SK-N-SH (cell line): ENCODE measurements around the gene ALDH16A1. TPM values are rescaled to one million over a fixed set of nuclear protein-coding genes. Genes with fewer than 3 reads are reported as not detected.

Experiments
- CTCF ChIA-PET: fragments of 300-600, 350-600 bp; formaldehyde crosslinking; extraction: SDS; loops from one replicate; lab custom pipeline; 2021; lab: Yijun Ruan, JAX
- POLR2A ChIA-PET: fragments of 350-600 bp; sonication (Branson Sonifier 250); formaldehyde crosslinking; extraction: SDS; loops from one replicate; lab custom pipeline; 2020; ENCODE audit warnings: antibody characterized with exemption, inconsistent platforms; lab: Yijun Ruan, JAX
- DNase-seq: peaks from one replicate; pipeline ENCODE4 v3.0.0; 2012
- H2AFZ ChIP-seq: fragments of 200-600 bp; sonication (generic); 2 replicates; pipeline ENCODE4 v1.8.1; 2016; ENCODE audit warnings: antibody characterized with exemption, mild to moderate bottlenecking, low read depth
- H3F3A ChIP-seq: fragments of 200-600 bp; sonication (generic); replicated peaks from 2 replicates; pipeline ENCODE3; 2016; ENCODE audit warnings: antibody characterized with exemption, mild to moderate bottlenecking; ENCODE audit not compliant: insufficient read depth
- H3K27ac ChIP-seq, 2 experiments: fragments of 200-500 bp in 1 of 2; fragments of 200-600 bp in 1 of 2; sonication (Bioruptor generic) in 1 of 2; sonication (generic), shearing (Covaris generic) in 1 of 2; 2 replicates each; pipeline versions ENCODE4 v1.5.1 to v1.6.1; 2014 to 2016; ENCODE audit warnings: low read depth in 2 of 2, inconsistent platforms in 1 of 2, low read length in 1 of 2, mild to moderate bottlenecking in 1 of 2, mixed read lengths in 1 of 2
- H3K27me3 ChIP-seq: fragments of 200-600 bp; sonication (generic), shearing (Covaris generic); 2 replicates; pipeline ENCODE4 v1.6.1; 2016; ENCODE audit warnings: mixed run types; ENCODE audit not compliant: insufficient read depth
- H3K36me3 ChIP-seq, 2 experiments: fragments of 200-500 bp in 1 of 2; fragments of 200-600 bp in 1 of 2; sonication (Bioruptor generic) in 1 of 2; sonication (generic) in 1 of 2; replicated peaks in 1 of 2; 2 replicates each; pipeline versions ENCODE3 to v1.5.1; 2014 to 2016; ENCODE audit warnings: low read length in 1 of 2, mild to moderate bottlenecking in 1 of 2; ENCODE audit not compliant: insufficient read depth in 2 of 2, control insufficient read depth in 1 of 2
- H3K4me1 ChIP-seq, 2 experiments: fragments of 200-500 bp in 1 of 2; fragments of 200-600 bp in 1 of 2; sonication (Bioruptor generic) in 1 of 2; sonication (generic), shearing (Covaris generic) in 1 of 2; 2 replicates each; pipeline versions ENCODE4 v1.5.1 to v1.6.1; 2014 to 2016; ENCODE audit warnings: low read depth in 1 of 2, low read length in 1 of 2, mixed run types in 1 of 2; ENCODE audit not compliant: insufficient read depth in 2 of 2, control insufficient read depth in 1 of 2
- H3K4me2 ChIP-seq: fragments of 200-600 bp; sonication (generic), shearing (Covaris generic); 2 replicates; pipeline ENCODE4 v1.6.1; 2017; ENCODE audit warnings: mixed run types
- H3K4me3 ChIP-seq, 2 experiments: fragments of 200-500 bp in 1 of 2; fragments of 200-600 bp in 1 of 2; sonication (Bioruptor generic) in 1 of 2; sonication (generic), shearing (Covaris generic) in 1 of 2; 2 replicates each; pipeline versions ENCODE4 v1.5.1 to v1.8.1; 2014 to 2016; ENCODE audit warnings: low read depth in 2 of 2, inconsistent platforms in 1 of 2, low read length in 1 of 2, mild to moderate bottlenecking in 1 of 2, mixed read lengths in 1 of 2, moderate library complexity in 1 of 2
- H3K79me2 ChIP-seq: fragments of 200-600 bp; sonication (generic); 2 replicates; pipeline ENCODE4 v1.8.1; 2017; ENCODE audit warnings: mild to moderate bottlenecking; ENCODE audit not compliant: insufficient read depth
- H3K9ac ChIP-seq: fragments of 200-600 bp; sonication (generic); 2 replicates; pipeline ENCODE4 v1.6.1; 2017; ENCODE audit warnings: mixed run types
- H3K9me2 ChIP-seq: fragments of 200-600 bp; sonication (generic); 2 replicates; pipeline ENCODE4 v1.6.1; 2017; ENCODE audit warnings: mixed run types
- H3K9me3 ChIP-seq: fragments of 200-600 bp; sonication (generic); 2 replicates; pipeline ENCODE4 v1.6.1; 2017; ENCODE audit warnings: mixed run types, mild to moderate bottlenecking, moderate library complexity
- H4K20me1 ChIP-seq: fragments of 200-600 bp; sonication (generic); 2 replicates; pipeline ENCODE4 v1.6.1; 2017; ENCODE audit warnings: mild to moderate bottlenecking, mixed run types; ENCODE audit not compliant: insufficient read depth
- ELF1 ChIP-seq: IDR thresholded peaks from 2 replicates; pipeline ENCODE4 v1.4.0; 2012
- EP300 ChIP-seq, 2 experiments: IDR thresholded peaks; 2 replicates each; pipeline versions ENCODE4 v1.4.0 to v1.6.1; 2012; ENCODE audit warnings: borderline replicate concordance in 1 of 2, low read depth in 1 of 2, low read length in 1 of 2
- EZH2phosphoT487 ChIP-seq: fragments of 200-600 bp; sonication (generic); IDR thresholded peaks from 2 replicates; pipeline ENCODE4 v1.6.1; 2017; ENCODE audit warnings: low read depth, mixed run types, mild to moderate bottlenecking, antibody characterized with exemption, moderate library complexity, borderline replicate concordance
- FOXJ3 ChIP-seq: sonication (generic); formaldehyde crosslinking; IDR thresholded peaks from 2 replicates; pipeline ENCODE4 v1.5.1; 2020; ENCODE audit warnings: mild to moderate bottlenecking, missing genetic modification reagents
- FOXM1 ChIP-seq: IDR thresholded peaks from 2 replicates; pipeline ENCODE4 v1.4.0; 2012; ENCODE audit warnings: low read depth, mild to moderate bottlenecking
- GATA2 ChIP-seq: sonication (generic); formaldehyde crosslinking; IDR thresholded peaks from 2 replicates; pipeline ENCODE4 v1.5.0; 2020; ENCODE audit warnings: mild to moderate bottlenecking, missing genetic modification reagents
- JUND ChIP-seq: IDR thresholded peaks from 2 replicates; pipeline ENCODE4 v1.4.0; 2012
- MEF2A ChIP-seq: IDR thresholded peaks from 2 replicates; pipeline ENCODE4 v1.4.0; 2012; ENCODE audit warnings: low read depth, borderline replicate concordance
- MXI1 ChIP-seq: IDR thresholded peaks from 2 replicates; pipeline ENCODE4 v1.6.1; 2012; ENCODE audit warnings: mild to moderate bottlenecking, low read depth, low read length, improper control_type of control experiment
- NFIC ChIP-seq: IDR thresholded peaks from 2 replicates; pipeline ENCODE4 v1.4.0; 2012; ENCODE audit warnings: borderline replicate concordance
- NRF1 ChIP-seq: IDR thresholded peaks from 2 replicates; pipeline ENCODE4 v1.6.1; 2012; ENCODE audit warnings: low read depth, mild to moderate bottlenecking, low read length
- RCOR1 ChIP-seq: fragments of 150-350 bp; IDR thresholded peaks from 2 replicates; pipeline ENCODE4 v1.6.1; 2017; ENCODE audit warnings: antibody characterized with exemption, low read length
- SIN3A ChIP-seq: IDR thresholded peaks from 2 replicates; pipeline ENCODE4 v1.6.1; 2012; ENCODE audit warnings: low read depth, mild to moderate bottlenecking, low read length, moderate library complexity, borderline replicate concordance
- SMC3 ChIP-seq: IDR thresholded peaks from 2 replicates; pipeline ENCODE4 v1.6.1; 2012; ENCODE audit warnings: low read depth, low read length, improper control_type of control experiment
- YY1 ChIP-seq: IDR thresholded peaks from 2 replicates; pipeline ENCODE4 v1.4.0; 2012; ENCODE audit warnings: low read depth, mild to moderate bottlenecking
- WGBS: methylation state at CpG from one replicate; pipeline ENCODE4 v1.1.6; 2017; ENCODE audit warnings: low lambda C conversion rate; 5-methylcytosine and 5-hydroxymethylcytosine counted together
- polyA plus RNA-seq, 3 experiments: library from polyadenylated mRNA; depleted of rRNA; stranded (reverse); fragments of >200 nt; gene quantifications; 2 replicates each; pipeline ENCODE4 v1.2.3, GENCODE V29; 2012
- TF ChIP-seq, protein P1 (sequence below): IDR thresholded peaks from 2 replicates; pipeline ENCODE4; 2012
- TF ChIP-seq, protein P2 (sequence below): IDR thresholded peaks from 2 replicates; pipeline ENCODE4 v1.6.1; 2012; ENCODE audit warnings: mild to moderate bottlenecking, low read depth, low read length, moderate library complexity
- TF ChIP-seq, protein P3 (sequence below): fragments of 150-350 bp; IDR thresholded peaks from 2 replicates; pipeline ENCODE4 v1.6.1; 2017; ENCODE audit warnings: antibody characterized with exemption, low read length, low read depth, borderline replicate concordance
- TF ChIP-seq, protein P4 (sequence below): IDR thresholded peaks from 2 replicates; pipeline ENCODE4 v1.4.0; 2012; ENCODE audit warnings: low read depth, borderline replicate concordance

ALDH16A1 gene
- polyA plus RNA-seq, 1 of the 3 experiments (the other 2 are of a cell fraction) = 15.7 TPM

DNA sequence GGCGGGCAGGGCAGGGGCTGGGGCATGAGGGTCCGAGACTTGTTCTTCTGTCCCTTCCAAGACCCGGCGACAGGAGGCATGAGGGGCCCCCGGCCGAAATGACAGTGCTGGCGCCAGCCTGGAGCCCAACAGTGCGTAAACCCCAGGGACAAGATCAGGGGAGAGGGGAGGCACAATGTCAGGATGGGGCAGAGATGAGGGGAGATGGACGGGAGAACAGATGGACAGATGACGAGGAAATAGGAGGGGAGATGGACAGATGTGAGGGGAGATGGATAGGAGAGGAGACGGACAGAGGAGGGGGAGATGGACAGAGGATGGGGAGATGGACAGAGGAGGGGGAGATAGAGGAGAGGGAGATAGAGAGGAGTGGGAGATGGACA is 21.5 kb downstream of the ALDH16A1 start:
- H3K27me3 ChIP-seq = no peaks in the 10 kb centered on the region
- H3K36me3 ChIP-seq = no peaks in the 10 kb centered on the region
- no peaks in the 10 kb centered on the region for H3K9me2 ChIP-seq
- peak; percentile 57 for DNase-seq
- H3K4me1 ChIP-seq = peaks cover 0 to 5% of the 10 kb centered on the region in 2 experiments; a peak in 2 of 4 replicates
- 32% methylated on average over 11 of the region's 11 CpGs for WGBS
- CTCF ChIA-PET = interaction anchor here (1.2 to 2.6 kb wide), 5 partner anchors 19 to 96 kb away, joined by 4 to 11 read pairs (median 7); no protein-coding TSS in a partner anchor
- TF ChIP-seq FOXM1 (no peak), GATA2 (CRISPR knock-in tag) (no peak), EP300 (IDR thresholded peaks at IDR 0.05; ENCODE audit: borderline replicate concordance in 1 of 2, low read depth in 1 of 2, low read length in 1 of 2) (no peak), NRF1 (no peak), RCOR1 (no peak), MXI1 (no peak), SMC3 (no peak), MEF2A (no peak), EZH2phosphoT487 (no peak), NFIC (no peak), FOXJ3 (CRISPR knock-in tag) (no peak), YY1 (no peak), JUND (no peak), ELF1 (no peak), SIN3A (no peak)
- TF ChIP-seq, protein P1, sequence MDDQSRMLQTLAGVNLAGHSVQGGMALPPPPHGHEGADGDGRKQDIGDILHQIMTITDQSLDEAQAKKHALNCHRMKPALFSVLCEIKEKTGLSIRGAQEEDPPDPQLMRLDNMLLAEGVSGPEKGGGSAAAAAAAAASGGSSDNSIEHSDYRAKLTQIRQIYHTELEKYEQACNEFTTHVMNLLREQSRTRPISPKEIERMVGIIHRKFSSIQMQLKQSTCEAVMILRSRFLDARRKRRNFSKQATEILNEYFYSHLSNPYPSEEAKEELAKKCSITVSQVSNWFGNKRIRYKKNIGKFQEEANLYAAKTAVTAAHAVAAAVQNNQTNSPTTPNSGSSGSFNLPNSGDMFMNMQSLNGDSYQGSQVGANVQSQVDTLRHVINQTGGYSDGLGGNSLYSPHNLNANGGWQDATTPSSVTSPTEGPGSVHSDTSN = no peak
- TF ChIP-seq, protein P2, sequence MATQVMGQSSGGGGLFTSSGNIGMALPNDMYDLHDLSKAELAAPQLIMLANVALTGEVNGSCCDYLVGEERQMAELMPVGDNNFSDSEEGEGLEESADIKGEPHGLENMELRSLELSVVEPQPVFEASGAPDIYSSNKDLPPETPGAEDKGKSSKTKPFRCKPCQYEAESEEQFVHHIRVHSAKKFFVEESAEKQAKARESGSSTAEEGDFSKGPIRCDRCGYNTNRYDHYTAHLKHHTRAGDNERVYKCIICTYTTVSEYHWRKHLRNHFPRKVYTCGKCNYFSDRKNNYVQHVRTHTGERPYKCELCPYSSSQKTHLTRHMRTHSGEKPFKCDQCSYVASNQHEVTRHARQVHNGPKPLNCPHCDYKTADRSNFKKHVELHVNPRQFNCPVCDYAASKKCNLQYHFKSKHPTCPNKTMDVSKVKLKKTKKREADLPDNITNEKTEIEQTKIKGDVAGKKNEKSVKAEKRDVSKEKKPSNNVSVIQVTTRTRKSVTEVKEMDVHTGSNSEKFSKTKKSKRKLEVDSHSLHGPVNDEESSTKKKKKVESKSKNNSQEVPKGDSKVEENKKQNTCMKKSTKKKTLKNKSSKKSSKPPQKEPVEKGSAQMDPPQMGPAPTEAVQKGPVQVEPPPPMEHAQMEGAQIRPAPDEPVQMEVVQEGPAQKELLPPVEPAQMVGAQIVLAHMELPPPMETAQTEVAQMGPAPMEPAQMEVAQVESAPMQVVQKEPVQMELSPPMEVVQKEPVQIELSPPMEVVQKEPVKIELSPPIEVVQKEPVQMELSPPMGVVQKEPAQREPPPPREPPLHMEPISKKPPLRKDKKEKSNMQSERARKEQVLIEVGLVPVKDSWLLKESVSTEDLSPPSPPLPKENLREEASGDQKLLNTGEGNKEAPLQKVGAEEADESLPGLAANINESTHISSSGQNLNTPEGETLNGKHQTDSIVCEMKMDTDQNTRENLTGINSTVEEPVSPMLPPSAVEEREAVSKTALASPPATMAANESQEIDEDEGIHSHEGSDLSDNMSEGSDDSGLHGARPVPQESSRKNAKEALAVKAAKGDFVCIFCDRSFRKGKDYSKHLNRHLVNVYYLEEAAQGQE = no peak
- TF ChIP-seq, protein P3, sequence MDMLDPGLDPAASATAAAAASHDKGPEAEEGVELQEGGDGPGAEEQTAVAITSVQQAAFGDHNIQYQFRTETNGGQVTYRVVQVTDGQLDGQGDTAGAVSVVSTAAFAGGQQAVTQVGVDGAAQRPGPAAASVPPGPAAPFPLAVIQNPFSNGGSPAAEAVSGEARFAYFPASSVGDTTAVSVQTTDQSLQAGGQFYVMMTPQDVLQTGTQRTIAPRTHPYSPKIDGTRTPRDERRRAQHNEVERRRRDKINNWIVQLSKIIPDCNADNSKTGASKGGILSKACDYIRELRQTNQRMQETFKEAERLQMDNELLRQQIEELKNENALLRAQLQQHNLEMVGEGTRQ = no peak
- TF ChIP-seq, protein P4, sequence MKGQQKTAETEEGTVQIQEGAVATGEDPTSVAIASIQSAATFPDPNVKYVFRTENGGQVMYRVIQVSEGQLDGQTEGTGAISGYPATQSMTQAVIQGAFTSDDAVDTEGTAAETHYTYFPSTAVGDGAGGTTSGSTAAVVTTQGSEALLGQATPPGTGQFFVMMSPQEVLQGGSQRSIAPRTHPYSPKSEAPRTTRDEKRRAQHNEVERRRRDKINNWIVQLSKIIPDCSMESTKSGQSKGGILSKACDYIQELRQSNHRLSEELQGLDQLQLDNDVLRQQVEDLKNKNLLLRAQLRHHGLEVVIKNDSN = no peak
- no peak overlapping the region for H3K27ac ChIP-seq
- H2AFZ ChIP-seq = peak overlapping the region; percentile 94
- POLR2A ChIA-PET = no interaction called here
- peak overlapping the region; percentile 85 for H3K4me2 ChIP-seq
- no peaks in the 10 kb centered on the region for H4K20me1 ChIP-seq
- peak overlapping the region; percentile 46 to 84; a peak in 3 of 4 replicates for H3K4me3 ChIP-seq
- H3K9ac ChIP-seq = peak overlapping the region; percentile 85; the same call in 1 of the 2 replicates
- H3K79me2 ChIP-seq = no peaks in the 10 kb centered on the region
- no peaks in the 10 kb centered on the region for H3K9me3 ChIP-seq
- peaks cover 3% of the 10 kb centered on the region for H3F3A ChIP-seq
